Cerebellar nuclear complex (tissue), 1 donor: ENCODE measurements around the gene NAA80.

Experiments
- DNase-seq, 2 experiments: peaks; one replicate each; lab custom pipeline; 2025; lab: John Stamatoyannopoulos, UW

NAA80 gene

GRCh38 chr3:50298836-50299637 is at the start of gene NAA80, which contains the start of gene HYAL3:
Gene NAA80 (minus strand): TSS chr3:50299405. CDS start chr3:50297463, 1,942 bp downstream.
Gene HYAL3 (minus strand): TSS chr3:50299405. CDS start chr3:50295602, 3,803 bp downstream.
- DNase-seq = peak; percentile 98 to 99

- DNase-seq = peak; percentile 15 to 77
Measured at GRCh38 chr3:50347187-50347813, 48.1 kb upstream of the NAA80 start.

- DNase-seq = no peak
Measured at GRCh38 chr3:50345586-50346234, 46.5 kb upstream of the NAA80 start, which contains the start of gene ZMYND10. Gene ZMYND10 (minus strand): TSS chr3:50345732. CDS start chr3:50345579, 153 bp downstream.

GRCh38 chr3:50345008-50345407 is 45.8 kb upstream of the NAA80 start:
- DNase-seq = no peak

GRCh38 chr3:50342813-50343633 is 43.8 kb upstream of the NAA80 start:
- no peak for DNase-seq

- no peak for DNase-seq
Measured at GRCh38 chr3:50341996-50342650, 42.9 kb upstream of the NAA80 start.

GRCh38 chr3:50341537-50341936 is 42.3 kb upstream of the NAA80 start:
- DNase-seq = no peak

- no peak for DNase-seq
Measured at GRCh38 chr3:50340448-50341329, 41.5 kb upstream of the NAA80 start, which contains the start of gene RASSF1. Gene RASSF1 (minus strand): TSS chr3:50340836. CDS start chr3:50340805, 31 bp downstream.

GRCh38 chr3:50340147-50340447 is 40.9 kb upstream of the NAA80 start:
- DNase-seq = no peak

- no peak for DNase-seq
Measured at GRCh38 chr3:50339485-50340146, 40.4 kb upstream of the NAA80 start.

GRCh38 chr3:50338965-50339364 is 39.8 kb upstream of the NAA80 start:
- DNase-seq = no peak

GRCh38 chr3:50337175-50337861 is 38.1 kb upstream of the NAA80 start:
- peak; percentile 93 to 96 for DNase-seq

GRCh38 chr3:50336452-50337174 is 37.4 kb upstream of the NAA80 start:
- DNase-seq = no peak

- DNase-seq = no peak
Measured at GRCh38 chr3:50334339-50335075, 35.3 kb upstream of the NAA80 start.

- no peak for DNase-seq
Measured at GRCh38 chr3:50333744-50334328, 34.6 kb upstream of the NAA80 start.

GRCh38 chr3:50331364-50331907 is 32.2 kb upstream of the NAA80 start:
- no peak for DNase-seq

GRCh38 chr3:50330330-50330729 is 31.1 kb upstream of the NAA80 start:
- DNase-seq = no peak
